ENCODE data around the gene SMIM41.
A peak's percentile ranks its signal among the peaks of the same experiment; 100 is the strongest.

Gene SMIM41

DNA sequence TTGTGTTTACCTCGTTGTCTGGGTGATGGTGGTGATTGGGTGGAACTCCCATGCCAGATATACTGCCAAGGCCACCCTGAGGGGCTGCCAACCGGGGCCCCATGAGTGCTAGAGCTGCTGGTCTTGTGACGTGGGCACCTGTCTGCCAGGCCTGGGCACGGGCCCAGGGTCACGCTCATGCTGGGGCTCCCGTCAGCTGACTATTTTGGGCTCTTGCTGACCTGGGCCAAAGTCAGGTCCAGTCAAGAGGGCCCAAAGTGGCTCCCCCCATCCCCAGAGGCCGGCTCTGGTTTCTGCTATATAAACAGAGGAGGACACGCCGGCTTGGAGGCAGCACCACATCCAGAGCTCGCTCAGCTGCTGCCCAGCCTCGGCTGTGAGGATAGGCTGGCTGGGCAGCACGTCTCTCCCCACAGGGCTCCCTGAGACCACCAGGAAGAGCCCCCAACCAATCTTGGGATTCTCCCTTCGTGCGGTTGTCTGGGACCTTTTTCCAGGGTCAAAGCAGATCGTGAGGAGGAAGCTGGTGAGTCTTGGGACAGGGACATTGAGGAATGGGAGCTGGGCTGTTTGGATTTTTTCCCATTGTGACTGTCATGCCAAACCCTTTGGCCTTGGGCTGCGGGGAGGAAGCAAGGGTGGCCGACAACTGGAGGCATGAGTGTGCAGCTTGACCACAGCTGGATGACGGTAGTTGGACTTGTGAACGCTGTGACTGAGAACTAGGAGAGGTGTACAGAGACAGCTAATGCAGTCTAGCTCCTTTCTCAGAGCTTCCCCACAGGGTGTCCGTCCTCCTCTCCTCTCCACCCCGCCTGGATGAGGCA is 35.9 kb upstream of the SMIM41 start:
- Histone ChIP-seq H3K4me1 (ENCODE audit: insufficient read depth, low read length) (peaks cover 5% of the 10 kb centered on the region; the same call in 1 of the 2 replicates), H3K9ac (ENCODE audit: low read depth, low read length) (no peak overlapping the region), H3K9me3 (ENCODE audit: control insufficient read depth, insufficient read depth, low read length) (no peaks in the 10 kb centered on the region), H3K36me3 (ENCODE audit: insufficient read depth, low read length) (no peaks in the 10 kb centered on the region; the same call in 1 of the 2 replicates)

DNA sequence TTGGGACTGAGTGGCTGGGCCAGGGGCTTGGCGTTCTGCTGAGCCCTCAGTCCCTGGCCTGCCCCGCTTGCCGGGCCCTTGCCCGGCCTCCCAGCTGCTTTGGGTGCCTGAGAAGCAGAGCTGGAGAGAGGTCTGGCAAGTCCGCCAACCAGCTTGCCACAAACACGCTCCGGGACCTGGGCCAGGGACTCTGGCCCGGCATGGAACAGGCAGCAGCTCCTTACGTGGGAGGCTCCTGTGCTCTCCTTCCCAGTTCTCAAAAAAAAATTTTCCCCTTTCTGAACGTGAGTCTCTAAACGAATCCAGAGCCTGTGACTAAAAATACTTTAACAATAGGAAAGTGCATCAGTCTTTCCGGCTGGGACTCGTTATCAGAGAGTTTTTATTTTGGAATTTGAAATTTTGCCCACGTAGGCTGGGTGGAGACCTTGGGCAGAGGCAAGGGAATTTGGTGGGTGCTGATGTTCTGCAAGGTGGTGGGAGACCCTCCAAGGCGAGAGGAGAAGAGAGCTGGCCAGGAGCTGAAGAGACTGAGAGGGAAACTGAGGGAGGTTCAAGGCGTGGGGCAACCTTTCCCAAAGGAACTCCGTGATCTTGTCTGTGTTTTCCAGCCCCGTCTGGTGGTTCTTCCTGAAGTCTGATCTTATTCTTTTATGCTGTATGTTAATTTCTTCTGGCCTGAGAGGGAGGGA is 35.1 kb upstream of the SMIM41 start:
- no peak overlapping the region for H3K9ac ChIP-seq (ENCODE audit: low read depth, low read length)
- H3K4me1 ChIP-seq (ENCODE audit: insufficient read depth, low read length) = peaks cover 5% of the 10 kb centered on the region; the same call in 1 of the 2 replicates
- H3K36me3 ChIP-seq (ENCODE audit: insufficient read depth, low read length) = no peaks in the 10 kb centered on the region; the same call in 1 of the 2 replicates
- no peaks in the 10 kb centered on the region for H3K9me3 ChIP-seq (ENCODE audit: control insufficient read depth, insufficient read depth, low read length)

DNA sequence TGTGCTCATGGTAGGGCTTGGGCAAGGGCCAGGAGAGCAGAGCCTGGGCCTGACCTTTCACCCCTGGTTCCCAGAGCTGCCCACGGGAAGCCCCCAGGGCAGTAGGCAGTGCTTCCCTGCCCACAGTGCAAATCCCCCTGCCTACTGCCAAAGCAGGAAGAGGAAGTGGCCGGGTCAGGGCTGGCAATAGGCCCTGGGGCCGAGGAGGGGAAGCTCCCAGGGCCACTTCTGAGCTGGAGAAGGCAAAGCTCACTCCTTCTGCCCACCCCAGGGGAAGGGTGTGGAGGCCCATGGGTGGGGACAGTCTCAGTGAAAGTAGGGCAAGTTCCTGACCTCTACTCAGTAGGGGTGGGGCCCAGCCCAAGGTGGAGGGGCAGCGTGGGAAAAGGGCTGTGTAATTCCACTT is 33.7 kb upstream of the SMIM41 start:
- no peaks in the 10 kb centered on the region; the same call in 1 of the 2 replicates for H3K36me3 ChIP-seq (ENCODE audit: insufficient read depth, low read length)
- H3K4me1 ChIP-seq (ENCODE audit: insufficient read depth, low read length) = peaks cover 10% of the 10 kb centered on the region
- no peaks in the 10 kb centered on the region for H3K9me3 ChIP-seq (ENCODE audit: control insufficient read depth, insufficient read depth, low read length)
- no peak overlapping the region for H3K9ac ChIP-seq (ENCODE audit: low read depth, low read length)

DNA sequence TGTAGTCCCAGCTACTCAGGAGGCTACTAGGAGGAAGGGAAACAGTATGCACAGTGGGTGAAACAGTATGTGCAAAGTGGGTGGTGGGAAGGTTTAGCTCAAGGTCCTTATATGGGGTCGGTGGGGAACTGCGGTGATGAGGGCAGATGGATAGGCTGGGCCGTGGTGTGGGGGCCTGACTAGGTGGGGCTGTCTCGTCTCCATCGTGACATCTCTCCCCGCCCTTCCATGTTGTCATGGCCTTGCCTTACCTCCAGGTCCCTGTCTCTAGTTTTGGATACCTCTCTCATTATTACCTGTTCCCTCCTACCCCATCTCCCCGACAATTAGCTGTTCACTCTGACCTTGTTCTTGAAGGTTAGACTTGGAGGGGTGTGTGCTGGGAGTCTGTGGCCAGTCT is 32.6 kb upstream of the SMIM41 start:
- Histone ChIP-seq H3K4me1 (ENCODE audit: insufficient read depth, low read length) (peaks cover 4% of the 10 kb centered on the region), H3K9ac (ENCODE audit: low read depth, low read length) (no peak overlapping the region), H3K9me3 (ENCODE audit: control insufficient read depth, insufficient read depth, low read length) (no peaks in the 10 kb centered on the region)

DNA sequence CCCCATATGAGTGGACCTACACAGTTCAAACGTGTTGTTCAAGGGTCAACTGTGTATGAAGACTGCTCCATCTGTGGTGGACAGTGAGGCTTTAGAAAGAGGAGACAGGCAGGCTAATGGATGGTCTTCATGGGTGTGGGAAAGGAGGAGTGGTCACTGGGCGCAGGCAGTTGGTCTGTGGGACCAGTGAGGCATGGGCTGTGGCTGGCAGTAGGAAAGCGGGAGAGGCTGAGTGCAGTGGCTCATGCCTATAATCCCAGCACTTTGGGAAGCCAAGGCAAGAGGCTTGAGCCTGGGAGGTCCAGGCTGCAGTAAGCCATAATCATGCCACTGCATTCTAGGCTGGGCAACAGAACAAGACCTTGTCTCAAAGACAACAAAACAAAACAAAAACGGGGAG is 30.2 kb upstream of the SMIM41 start:
- no peak overlapping the region for H3K9ac ChIP-seq (ENCODE audit: low read depth, low read length)
- peaks cover 8% of the 10 kb centered on the region for H3K4me1 ChIP-seq (ENCODE audit: insufficient read depth, low read length)
- H3K36me3 ChIP-seq (ENCODE audit: insufficient read depth, low read length) = no peaks in the 10 kb centered on the region
- H3K9me3 ChIP-seq (ENCODE audit: control insufficient read depth, insufficient read depth, low read length) = no peaks in the 10 kb centered on the region

More for the DNA sequence above, 32.6 kb upstream of the SMIM41 start:
- no peaks in the 10 kb centered on the region; the same call in 1 of the 2 replicates for H3K36me3 ChIP-seq (ENCODE audit: insufficient read depth, low read length)

DNA sequence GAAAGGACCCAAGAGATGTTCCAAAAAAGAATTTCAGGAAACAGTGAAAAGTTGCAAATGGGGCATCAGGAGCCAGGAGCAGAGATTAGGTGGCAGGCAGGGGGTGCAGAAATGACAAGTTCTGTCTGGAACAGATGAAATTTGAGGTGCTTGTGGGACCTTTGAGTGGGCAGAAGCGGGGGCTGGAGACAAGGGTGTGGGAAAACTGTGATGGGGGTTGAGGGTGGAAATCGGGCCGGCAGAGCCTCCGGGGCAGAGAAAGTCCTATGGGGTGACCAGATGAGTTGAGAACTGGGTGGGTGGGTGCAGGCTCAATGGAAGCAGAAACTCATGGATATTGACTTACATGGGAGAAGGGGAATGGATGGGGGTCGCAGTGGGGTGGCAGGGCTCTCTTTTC is 29.8 kb upstream of the SMIM41 start:
- peaks cover 8% of the 10 kb centered on the region for H3K4me1 ChIP-seq (ENCODE audit: insufficient read depth, low read length)
- no peaks in the 10 kb centered on the region for H3K9me3 ChIP-seq (ENCODE audit: control insufficient read depth, insufficient read depth, low read length)
- no peak overlapping the region for H3K9ac ChIP-seq (ENCODE audit: low read depth, low read length)
- no peaks in the 10 kb centered on the region for H3K36me3 ChIP-seq (ENCODE audit: insufficient read depth, low read length)

DNA sequence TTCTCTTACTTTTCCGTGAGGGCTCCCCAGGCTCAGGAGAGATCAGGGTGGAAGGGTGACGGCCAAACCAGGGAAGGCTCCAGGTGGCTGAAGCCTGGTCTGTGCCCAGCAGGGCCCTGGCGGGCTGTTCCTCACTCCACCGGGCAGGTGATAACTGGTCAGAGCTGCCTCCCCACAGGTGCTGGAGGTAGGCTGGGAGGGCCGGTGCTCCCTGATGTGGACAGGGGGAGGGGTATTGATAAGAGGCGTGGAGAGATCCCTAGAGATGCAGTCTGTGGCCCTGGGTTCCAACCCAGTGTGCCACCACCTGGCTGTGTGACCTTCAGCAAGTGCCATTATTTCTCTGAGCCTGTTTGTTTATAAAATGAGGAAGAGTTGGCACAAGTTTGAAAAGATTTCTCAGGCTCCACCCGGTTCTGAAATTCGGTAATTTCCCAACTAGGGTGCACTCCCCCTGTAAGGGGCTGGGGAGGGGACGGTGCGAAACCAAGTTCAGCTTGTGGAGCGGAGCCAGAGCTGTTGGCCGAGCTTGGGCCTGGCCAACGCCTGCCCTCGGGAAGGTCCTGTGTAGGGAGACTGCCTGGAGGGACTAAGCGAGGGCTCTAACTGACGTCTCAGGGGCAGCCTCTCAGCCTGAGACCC is 29.3 kb upstream of the SMIM41 start:
- Histone ChIP-seq H3K9ac (ENCODE audit: low read depth, low read length) (peak overlapping the region; percentile 92; the same call in 1 of the 2 replicates), H3K9me3 (ENCODE audit: control insufficient read depth, insufficient read depth, low read length) (no peaks in the 10 kb centered on the region), H3K4me1 (ENCODE audit: insufficient read depth, low read length) (peaks cover 8% of the 10 kb centered on the region), H3K36me3 (ENCODE audit: insufficient read depth, low read length) (no peaks in the 10 kb centered on the region)

DNA sequence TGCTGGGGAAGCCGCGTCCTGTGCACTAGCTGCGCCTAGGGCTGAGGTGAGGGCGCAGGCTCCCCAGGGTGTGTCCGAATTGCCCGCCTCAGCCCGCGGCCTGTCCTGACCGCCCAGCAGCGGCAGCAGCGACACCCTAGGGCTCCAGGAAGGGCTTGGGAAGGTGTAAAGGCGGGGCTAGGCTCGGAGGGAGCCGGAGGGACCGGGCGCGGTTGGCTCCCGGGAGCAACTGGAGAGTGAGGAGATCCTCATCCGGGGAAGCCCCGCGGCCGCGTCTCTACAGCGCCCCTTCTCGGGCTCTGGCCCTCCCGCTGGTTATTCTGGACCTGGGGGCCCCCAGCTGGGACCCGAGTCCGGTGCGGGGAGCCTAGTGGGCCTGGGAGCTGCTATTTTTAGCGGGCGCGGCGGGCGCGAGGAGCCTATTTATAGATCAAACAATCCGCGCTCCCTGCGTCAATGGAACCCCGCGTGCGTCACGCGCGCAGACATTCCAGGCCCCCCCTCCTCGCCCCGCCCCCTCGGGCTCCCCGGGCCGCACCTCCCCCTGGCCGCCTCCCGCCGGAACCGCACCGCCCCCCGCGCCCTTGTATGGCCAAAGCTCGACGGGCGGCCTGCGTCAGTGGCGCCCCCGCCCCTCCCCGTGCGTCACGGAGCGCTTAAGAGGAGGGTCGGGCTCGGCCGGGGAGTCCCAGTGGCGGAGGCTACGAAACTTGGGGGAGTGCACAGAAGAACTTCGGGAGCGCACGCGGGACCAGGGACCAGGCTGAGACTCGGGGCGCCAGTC is 28.6 kb upstream of the SMIM41 start, which contains the start of gene NR4A1:
Gene NR4A1, plus strand, starts transcription at position 685 of the 784 bp plus-strand sequence. CDS start 2,887 bp downstream, outside the sequence.
- Histone ChIP-seq H3K4me1 (ENCODE audit: insufficient read depth, low read length) (peaks cover 8% of the 10 kb centered on the region), H3K9ac (ENCODE audit: low read depth, low read length) (peak within 1 kb of the TSS; percentile 92), H3K9me3 (ENCODE audit: control insufficient read depth, insufficient read depth, low read length) (no peaks in the 10 kb centered on the region), H3K36me3 (ENCODE audit: insufficient read depth, low read length) (no peaks in the 10 kb centered on the region)

DNA sequence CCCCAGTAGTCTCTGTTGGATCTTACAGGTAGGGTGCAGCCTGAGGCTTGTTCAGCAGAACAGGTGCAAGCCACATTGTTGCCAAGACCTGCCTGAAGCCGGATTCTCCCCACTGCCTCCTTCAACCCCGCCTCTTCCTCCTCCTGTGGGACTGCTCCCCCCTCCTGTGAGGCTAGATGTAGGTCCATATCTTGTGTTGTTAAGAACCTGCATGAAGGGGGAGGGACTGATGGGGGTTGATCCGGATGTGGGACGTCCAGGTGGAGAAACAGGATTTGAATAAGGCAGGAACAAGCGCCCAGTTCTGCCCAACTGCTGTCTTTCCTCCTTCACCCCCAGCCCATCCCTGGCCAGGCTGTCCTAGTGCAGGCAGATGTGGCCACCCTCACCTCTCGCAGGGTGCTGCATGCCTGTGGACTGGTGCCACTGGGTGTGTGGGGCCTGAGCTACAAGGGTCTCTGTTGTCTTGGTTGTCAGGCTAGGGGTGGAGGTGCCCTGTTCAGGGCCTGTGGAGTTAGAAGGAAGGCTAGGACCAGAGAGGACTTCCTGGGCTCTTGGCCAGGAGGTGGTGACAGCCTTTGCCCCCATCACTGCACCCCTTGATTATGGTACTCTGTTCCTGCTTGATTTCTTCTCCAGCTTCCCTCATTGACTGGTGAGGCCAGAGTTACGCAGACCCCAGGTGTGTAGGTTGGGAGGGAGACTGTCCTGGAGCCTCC is 26.9 kb upstream of the SMIM41 start:
- H3K9ac ChIP-seq (ENCODE audit: low read depth, low read length) = no peak overlapping the region
- no peaks in the 10 kb centered on the region; the same call in 1 of the 2 replicates for H3K36me3 ChIP-seq (ENCODE audit: insufficient read depth, low read length)
- H3K4me1 ChIP-seq (ENCODE audit: insufficient read depth, low read length) = peaks cover 8% of the 10 kb centered on the region
- H3K9me3 ChIP-seq (ENCODE audit: control insufficient read depth, insufficient read depth, low read length) = no peaks in the 10 kb centered on the region

DNA sequence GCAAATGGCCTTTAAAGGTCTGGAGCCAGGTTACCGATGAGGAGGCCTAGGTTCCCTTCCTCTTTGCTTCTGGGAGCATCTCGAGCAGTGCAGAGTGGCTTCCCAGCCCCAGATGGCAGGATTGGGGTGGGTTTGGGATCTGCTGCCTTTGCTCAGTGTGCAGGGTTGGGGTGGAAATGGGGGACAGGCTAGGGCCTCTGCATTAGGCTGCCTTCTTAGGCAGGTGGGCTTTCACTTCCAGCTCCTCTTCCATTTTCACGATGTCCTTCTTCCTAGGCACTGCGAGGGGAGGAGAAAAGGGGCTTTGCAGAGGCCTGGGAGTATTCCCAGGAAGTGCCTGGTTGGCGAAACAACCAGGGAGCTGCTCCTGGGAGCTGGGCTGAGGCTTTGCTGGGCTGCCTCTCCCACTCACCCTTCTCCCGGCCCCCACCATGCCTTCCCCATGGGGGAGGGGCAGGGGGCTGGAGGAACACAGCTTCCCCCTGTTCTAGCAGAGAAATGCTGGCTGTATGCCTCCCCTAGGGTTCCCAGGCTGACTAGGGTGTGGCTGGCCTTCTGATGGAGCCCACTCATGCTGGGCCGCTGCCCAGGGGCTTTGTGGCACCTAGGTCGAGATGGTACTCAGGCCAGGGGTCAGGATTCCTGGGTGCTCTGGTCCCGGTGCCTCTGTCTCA is 25.8 kb upstream of the SMIM41 start:
- H3K4me1 ChIP-seq (ENCODE audit: insufficient read depth, low read length) = peaks cover 8% of the 10 kb centered on the region
- H3K36me3 ChIP-seq (ENCODE audit: insufficient read depth, low read length) = no peaks in the 10 kb centered on the region; the same call in 1 of the 2 replicates
- H3K9ac ChIP-seq (ENCODE audit: low read depth, low read length) = no peak overlapping the region
- no peaks in the 10 kb centered on the region for H3K9me3 ChIP-seq (ENCODE audit: control insufficient read depth, insufficient read depth, low read length)

DNA sequence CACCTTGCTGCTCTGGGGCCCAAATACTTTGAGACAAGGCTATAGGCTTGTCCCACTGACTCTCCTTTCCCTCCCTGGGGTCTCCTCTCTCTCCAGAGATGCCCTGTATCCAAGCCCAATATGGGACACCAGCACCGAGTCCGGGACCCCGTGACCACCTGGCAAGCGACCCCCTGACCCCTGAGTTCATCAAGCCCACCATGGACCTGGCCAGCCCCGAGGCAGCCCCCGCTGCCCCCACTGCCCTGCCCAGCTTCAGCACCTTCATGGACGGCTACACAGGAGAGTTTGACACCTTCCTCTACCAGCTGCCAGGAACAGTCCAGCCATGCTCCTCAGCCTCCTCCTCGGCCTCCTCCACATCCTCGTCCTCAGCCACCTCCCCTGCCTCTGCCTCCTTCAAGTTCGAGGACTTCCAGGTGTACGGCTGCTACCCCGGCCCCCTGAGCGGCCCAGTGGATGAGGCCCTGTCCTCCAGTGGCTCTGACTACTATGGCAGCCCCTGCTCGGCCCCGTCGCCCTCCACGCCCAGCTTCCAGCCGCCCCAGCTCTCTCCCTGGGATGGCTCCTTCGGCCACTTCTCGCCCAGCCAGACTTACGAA is 25.2 kb upstream of the SMIM41 start:
- H3K4me1 ChIP-seq (ENCODE audit: insufficient read depth, low read length) = peaks cover 8% of the 10 kb centered on the region
- H3K36me3 ChIP-seq (ENCODE audit: insufficient read depth, low read length) = no peaks in the 10 kb centered on the region; the same call in 1 of the 2 replicates
- H3K9ac ChIP-seq (ENCODE audit: low read depth, low read length) = no peak overlapping the region

DNA sequence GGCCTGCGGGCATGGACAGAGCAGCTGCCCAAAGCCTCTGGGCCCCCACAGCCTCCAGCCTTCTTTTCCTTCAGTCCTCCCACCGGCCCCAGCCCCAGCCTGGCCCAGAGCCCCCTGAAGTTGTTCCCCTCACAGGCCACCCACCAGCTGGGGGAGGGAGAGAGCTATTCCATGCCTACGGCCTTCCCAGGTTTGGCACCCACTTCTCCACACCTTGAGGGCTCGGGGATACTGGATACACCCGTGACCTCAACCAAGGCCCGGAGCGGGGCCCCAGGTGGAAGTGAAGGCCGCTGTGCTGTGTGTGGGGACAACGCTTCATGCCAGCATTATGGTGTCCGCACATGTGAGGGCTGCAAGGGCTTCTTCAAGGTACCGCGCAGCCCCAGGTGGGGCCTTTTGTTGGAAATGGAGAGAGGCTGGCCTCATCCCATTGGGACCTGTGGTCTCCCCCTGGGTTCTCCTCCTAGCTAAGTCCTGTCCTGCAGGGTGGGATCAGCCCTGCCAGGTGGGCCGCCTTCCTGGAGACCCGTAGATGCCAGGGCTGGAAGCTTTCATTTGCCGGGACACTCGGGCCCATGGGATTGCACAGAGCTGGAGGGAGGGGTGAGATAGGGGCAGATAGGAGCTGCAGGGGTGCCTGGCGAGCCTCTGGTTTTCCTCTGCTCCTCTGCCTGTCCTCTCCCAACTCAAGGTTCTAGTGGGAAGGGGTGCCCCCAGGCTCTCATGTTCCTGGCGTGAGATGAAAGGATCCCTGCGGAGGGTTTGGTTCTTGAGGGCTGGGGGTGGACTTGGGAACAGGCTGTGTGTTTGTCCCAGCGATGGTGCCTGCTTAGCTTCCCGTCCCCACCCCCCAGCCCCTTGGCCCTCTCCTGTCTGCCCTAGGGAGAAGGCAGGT is 24.4 kb upstream of the SMIM41 start:
- Histone ChIP-seq H3K36me3 (ENCODE audit: insufficient read depth, low read length) (no peaks in the 10 kb centered on the region; the same call in 1 of the 2 replicates), H3K4me1 (ENCODE audit: insufficient read depth, low read length) (peaks cover 7% of the 10 kb centered on the region), H3K9me3 (ENCODE audit: control insufficient read depth, insufficient read depth, low read length) (no peaks in the 10 kb centered on the region), H3K9ac (ENCODE audit: low read depth, low read length) (no peak overlapping the region)

More for the DNA sequence above, 25.2 kb upstream of the SMIM41 start:
- H3K9me3 ChIP-seq (ENCODE audit: control insufficient read depth, insufficient read depth, low read length) = no peaks in the 10 kb centered on the region

Data from ES-I3 (cell line).